GM12878 (cell line): ENCODE measurements around the gene CACNA1B. TPM values are rescaled to one million over a fixed set of nuclear protein-coding genes. Genes with fewer than 3 reads are reported as not detected.

Experiments used
- CEBPB ChIP-seq, 2 experiments: fragments of 150-350 bp in 1 of 2; IDR thresholded peaks; 2 replicates each; pipeline ENCODE4 v1.6.1; 2012 to 2014; ENCODE audit warnings: low read depth in 2 of 2, low read length in 2 of 2, borderline replicate concordance in 1 of 2, inconsistent platforms in 1 of 2
- CEBPZ ChIP-seq: fragments of 150-350 bp; IDR thresholded peaks from 2 replicates; pipeline ENCODE4 v1.6.1; 2016; ENCODE audit warnings: low read depth, low read length
- CHD2 ChIP-seq: IDR thresholded peaks from 2 replicates; pipeline ENCODE4 v1.6.1; 2011; ENCODE audit warnings: low read depth, low read length, improper control_type of control experiment, borderline replicate concordance
- CREM ChIP-seq: IDR thresholded peaks from 2 replicates; pipeline ENCODE4 v1.6.1; 2014; ENCODE audit warnings: antibody characterized with exemption, low read depth
- E4F1 ChIP-seq: fragments of 450-650 bp; IDR thresholded peaks from 2 replicates; pipeline ENCODE4 v1.6.1; 2018; ENCODE audit warnings: borderline replicate concordance, mild to moderate bottlenecking; ENCODE audit not compliant: partially characterized antibody
- HCFC1 ChIP-seq: fragments of 150-350 bp; IDR thresholded peaks from 2 replicates; pipeline ENCODE4 v1.6.1; 2014; ENCODE audit warnings: low read length
- IRF4 ChIP-seq: IDR thresholded peaks from 2 replicates; pipeline ENCODE4 v1.6.1; 2011; ENCODE audit warnings: low read depth, low read length
- JUND ChIP-seq: IDR thresholded peaks from 2 replicates; pipeline ENCODE4 v1.6.1; 2012; ENCODE audit warnings: low read depth, mild to moderate bottlenecking, low read length, improper control_type of control experiment, moderate library complexity
- MAX ChIP-seq: IDR thresholded peaks from 2 replicates; pipeline ENCODE4 v1.6.1; 2012; ENCODE audit warnings: low read depth, low read length, improper control_type of control experiment
- MLLT1 ChIP-seq: fragments of 450-650 bp; IDR thresholded peaks from 2 replicates; pipeline ENCODE4 v1.6.1; 2016; ENCODE audit warnings: mild to moderate bottlenecking
- REST ChIP-seq: IDR thresholded peaks from 2 replicates; pipeline ENCODE4 v1.6.1; 2012; ENCODE audit warnings: mild to moderate bottlenecking, low read depth, low read length
- SUZ12 ChIP-seq: fragments of 200-600 bp; sonication (generic); IDR thresholded peaks from one replicate; pipeline ENCODE4 v1.6.1; 2018; ENCODE audit warnings: antibody characterized with exemption, mild to moderate bottlenecking; ENCODE audit not compliant: unreplicated experiment
- ZNF592 ChIP-seq: fragments of 450-650 bp; IDR thresholded peaks from 2 replicates; pipeline ENCODE4 v1.6.1; 2017; ENCODE audit warnings: mild to moderate bottlenecking, moderate library complexity
- polyA plus RNA-seq, 11 experiments: library from polyadenylated mRNA; depleted of rRNA in 4 of 11; unstranded in 6 of 11; stranded (reverse) in 5 of 11; fragments of >200 nt; fragmentation: Nextera tagmentation in 4 of 11; fragmentation: Illumina TruSeq in 1 of 11; extraction: Ambion mirVana in 4 of 11; extraction: Trizol in 1 of 11; gene quantifications; 1 replicate in 1 of 11; 2 replicates in 10 of 11; pipeline versions ENCODE4 v1.2.1 to v1.2.3, GENCODE V29; 2011 to 2016; ENCODE audit warnings: inconsistent platforms in 2 of 11, missing spikeins in 2 of 11, low read depth in 1 of 11
- total RNA-seq, 4 experiments: library from RNA; depleted of rRNA in 3 of 4; stranded (reverse); fragments of >200 nt in 3 of 4; fragmentation: Illumina TruSeq in 1 of 4; extraction: Trizol in 1 of 4; gene quantifications; 2 replicates each; pipeline versions ENCODE4 v1.2.1 to v1.2.3, GENCODE V29; 2013 to 2021

The CACNA1B gene
- total and polyA plus RNA-seq, 10 of the 15 experiments (the other 5 are each of a cell fraction or from before 2014, with no cell fraction given), result 0.01 to 0.03 (median 0.01) TPM; not detected in 7

GRCh38 chr9:137834846-137835546 is 42.6 kb upstream of the CACNA1B start (continued):
- TF ChIP-seq CEBPZ, result no peak
- TF ChIP-seq IRF4, result no peak
- TF ChIP-seq ZNF592, result no peak
- no peak for TF ChIP-seq REST
- TF ChIP-seq CHD2, result no peak
- TF ChIP-seq E4F1, result no peak
- TF ChIP-seq CREM, result no peak
- TF ChIP-seq CEBPB (IDR thresholded peaks at IDR 0.05; ENCODE audit: borderline replicate concordance in 1 of 2, low read depth in 2 of 2, low read length in 2 of 2), result no peak
- no peak for TF ChIP-seq MAX
- no peak for TF ChIP-seq JUND
- TF ChIP-seq SUZ12, result no peak
- TF ChIP-seq MLLT1, result no peak
- no peak for TF ChIP-seq HCFC1
